DMS114 treated with DMSO at 0.1 percent for 48 hours (cell line): ENCODE data around the gene SCARB2.

ENCODE experiments used
- DNase-seq: peaks from one replicate; lab custom pipeline; 2025; ENCODE audit not compliant: unreplicated experiment; lab: John Stamatoyannopoulos, UW

Gene SCARB2

DNA sequence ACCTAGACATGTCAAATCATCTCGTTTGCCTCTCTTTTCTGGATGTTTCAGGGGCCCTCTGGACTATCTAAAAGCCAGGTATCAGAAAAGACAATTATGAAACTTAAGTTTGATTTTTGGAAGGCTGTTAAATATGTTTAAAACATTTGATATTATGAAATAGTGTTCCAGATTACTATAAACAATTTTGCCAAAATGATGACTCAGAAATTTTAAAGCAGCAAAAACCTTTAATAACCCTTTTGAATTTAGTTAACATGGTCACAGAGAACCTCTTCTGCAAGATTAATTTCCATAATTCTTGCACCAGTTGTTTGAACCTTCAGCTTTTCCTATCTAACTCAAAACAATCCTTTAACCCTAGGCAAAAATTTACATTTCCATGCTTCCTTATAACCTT is 19.1 kb upstream of the SCARB2 start:
- DNase-seq, result no peak

- no peak for DNase-seq
Observed at GRCh38 chr4:76226418-76226817, 12.8 kb upstream of the SCARB2 start.

DNA sequence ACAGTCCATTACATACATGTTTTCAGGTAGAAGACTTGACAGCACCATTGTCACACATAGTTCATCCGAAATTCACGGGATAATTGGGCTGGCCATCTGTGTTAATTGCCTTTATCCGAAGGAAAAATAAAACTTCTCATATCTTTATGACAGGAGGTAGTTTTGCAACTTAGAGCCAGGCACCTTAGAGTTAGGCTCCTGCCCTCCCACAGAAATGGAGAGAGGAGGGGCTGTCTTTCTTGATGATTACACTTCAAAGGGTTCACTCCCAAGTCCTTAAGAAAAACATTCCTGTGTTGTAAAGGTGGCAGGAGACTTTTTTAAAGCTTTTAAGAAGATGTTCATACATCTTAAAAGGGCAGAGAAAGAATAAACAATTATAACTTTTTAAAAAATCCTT is 10.5 kb upstream of the SCARB2 start:
- DNase-seq, result no peak

GRCh38 chr4:76219299-76220055 is 5.9 kb upstream of the SCARB2 start:
- no peak for DNase-seq

DNA sequence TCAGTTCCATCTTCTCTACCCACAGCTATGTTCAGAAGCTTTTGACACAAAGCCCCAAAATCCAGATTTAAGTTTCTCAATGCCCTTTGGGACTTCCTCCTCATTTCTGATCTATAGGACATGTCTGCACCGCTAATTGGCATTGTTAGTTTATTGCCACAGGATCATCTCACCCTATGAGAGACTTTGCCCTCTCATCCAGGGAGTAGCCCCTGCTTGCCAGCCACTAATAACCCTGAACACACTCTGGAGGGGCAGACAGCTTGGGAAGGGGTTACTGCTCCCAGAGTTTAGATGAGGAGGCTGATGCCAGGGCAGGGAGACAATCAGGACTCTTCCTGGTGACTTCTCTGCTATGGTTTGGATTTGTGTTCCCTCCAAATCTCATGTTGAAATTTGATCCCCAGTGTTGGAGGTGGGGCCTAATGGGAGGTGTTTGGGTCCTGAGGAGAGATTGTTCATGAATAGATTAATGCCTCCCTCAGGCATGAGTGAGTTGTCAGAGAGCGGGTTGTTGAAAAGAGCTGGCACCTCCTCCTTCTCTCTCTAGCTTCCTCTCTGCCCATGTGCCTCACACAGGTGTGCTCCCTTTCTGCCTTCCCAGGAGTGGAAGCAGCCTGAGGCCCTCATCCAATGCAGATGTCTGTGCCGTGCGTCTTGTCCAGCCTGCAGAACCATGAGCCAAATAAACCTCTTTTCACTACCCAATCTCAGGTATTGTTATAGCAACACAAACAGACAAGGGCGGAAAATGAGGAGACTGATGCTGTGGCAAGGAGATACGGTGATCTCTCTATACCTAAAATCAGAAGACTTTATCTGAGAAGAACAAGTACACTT is 3.6 kb upstream of the SCARB2 start:
- DNase-seq, result no peak

- DNase-seq, result no peak
Observed at GRCh38 chr4:76216524-76216923, 2.9 kb upstream of the SCARB2 start.

- DNase-seq, result no peak
Observed at GRCh38 chr4:76215077-76215476, 1.5 kb upstream of the SCARB2 start.

GRCh38 chr4:76214177-76214675 is 602 bp upstream of the SCARB2 start:
- DNase-seq, result no peak

DNA sequence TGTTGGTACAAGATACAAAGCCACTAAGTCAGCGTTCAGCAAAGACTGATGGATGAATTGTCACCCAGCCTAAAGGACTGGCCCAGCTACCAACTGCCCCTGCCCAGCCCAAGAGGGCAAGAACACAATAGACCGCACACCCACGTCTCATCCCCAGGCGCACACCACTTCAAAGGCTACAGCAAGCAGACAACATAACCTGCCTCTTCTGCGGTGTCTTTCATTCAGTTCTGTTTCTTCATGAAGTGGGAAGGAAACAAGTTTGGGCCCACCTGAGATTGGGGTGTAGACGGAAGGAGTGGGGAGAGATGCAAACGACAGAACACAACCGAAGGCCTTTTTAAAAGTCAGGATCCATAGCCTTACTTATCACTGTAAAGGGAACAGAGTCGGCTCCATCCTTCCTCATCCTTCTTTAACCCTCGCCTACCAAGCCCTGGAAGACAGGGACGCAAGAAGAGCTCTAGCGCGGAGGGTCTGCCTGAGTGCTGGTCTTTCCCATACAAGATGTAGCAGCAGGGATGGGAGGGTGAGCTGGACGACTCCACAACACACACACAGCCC is 691 bp downstream of the SCARB2 start:
- DNase-seq, result no peak

DNA sequence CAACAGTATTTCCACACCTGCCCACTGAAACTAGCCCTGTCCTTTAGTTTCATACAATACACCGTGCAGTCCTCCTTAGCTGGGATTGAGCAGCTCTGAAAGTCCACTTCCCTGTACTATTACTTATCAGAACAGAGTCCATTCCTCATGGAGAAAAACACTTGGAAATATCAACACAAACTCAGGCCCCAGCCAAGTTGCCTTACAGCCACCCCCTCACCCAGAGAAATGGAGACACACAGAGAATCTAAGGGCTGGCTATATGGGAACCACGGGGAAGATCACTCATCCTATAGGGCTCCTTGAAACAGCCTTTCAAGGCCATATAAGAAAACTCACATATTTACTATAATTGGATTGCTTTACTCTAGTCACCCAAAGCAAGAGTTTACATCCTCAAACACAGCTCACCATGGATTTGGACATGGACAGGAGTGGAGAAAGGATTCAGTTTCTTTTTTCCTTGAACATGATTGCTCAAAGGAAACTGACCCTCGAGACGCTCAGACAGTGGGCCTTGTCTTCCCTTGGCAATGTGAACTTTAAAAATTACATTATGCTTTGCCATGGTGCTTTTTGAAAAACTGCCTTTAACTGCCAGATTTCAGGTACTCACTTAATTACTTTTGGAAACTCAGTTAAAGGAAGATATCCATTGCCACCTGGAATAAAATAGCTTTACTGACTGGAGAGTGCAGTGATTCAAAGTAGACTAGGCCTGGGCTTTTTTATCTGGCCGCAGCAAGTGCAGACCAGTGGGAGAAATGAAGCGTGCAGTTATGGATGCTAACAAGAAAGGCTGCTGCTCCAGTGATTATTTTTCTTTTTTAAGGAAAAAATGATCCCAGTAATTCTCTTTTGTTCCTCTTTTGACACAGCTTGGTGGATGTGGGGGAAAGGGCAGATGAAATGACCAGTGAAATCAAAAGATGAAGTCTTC is 1.6 kb downstream of the SCARB2 start:
- no peak for DNase-seq

- DNase-seq, result no peak
Observed at GRCh38 chr4:76210452-76210851, 3.2 kb downstream of the SCARB2 start.

DNA sequence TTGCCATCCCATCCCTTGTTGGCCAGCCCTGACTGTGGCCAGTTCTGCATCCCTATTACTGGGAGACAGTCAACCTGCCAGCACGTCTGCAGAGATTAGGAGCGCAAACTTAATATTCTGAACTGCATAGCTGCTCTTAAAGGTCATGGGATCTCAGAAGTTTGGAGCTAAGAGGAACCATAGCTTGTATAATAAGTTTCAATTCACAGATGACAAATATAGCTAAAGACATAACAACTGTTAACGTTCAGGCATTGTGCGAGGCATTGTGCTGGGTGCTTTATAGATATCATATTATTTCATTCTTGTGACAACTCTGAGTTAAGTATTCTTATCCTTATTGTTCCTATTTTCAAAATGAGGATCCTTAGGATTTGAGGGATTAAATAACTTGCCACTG is 3.7 kb downstream of the SCARB2 start:
- no peak for DNase-seq

GRCh38 chr4:76208005-76208765 is 5.4 kb downstream of the SCARB2 start:
- no peak for DNase-seq

GRCh38 chr4:76207549-76207948 is 6.1 kb downstream of the SCARB2 start:
- DNase-seq, result no peak

- no peak for DNase-seq
Observed at GRCh38 chr4:76206222-76206942, 7.2 kb downstream of the SCARB2 start.

DNA sequence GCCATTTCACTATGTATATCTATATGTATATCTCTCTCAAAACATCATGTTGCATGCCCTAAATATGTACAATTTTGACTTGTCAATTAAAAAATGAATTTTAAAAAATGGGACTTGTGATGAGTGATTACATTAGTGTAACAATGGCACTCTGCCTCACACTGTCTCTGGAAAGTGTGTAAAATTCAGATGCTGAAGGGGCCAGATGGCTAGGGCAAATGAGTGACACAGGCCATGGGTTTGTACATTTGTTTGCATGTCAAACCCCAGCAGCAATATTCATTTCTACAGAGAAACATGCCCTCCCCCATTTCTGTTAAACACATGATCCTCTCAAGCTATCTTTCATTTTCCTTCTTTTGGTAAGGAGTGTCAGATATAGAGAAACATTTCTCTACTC is 8.1 kb downstream of the SCARB2 start:
- no peak for DNase-seq

DNA sequence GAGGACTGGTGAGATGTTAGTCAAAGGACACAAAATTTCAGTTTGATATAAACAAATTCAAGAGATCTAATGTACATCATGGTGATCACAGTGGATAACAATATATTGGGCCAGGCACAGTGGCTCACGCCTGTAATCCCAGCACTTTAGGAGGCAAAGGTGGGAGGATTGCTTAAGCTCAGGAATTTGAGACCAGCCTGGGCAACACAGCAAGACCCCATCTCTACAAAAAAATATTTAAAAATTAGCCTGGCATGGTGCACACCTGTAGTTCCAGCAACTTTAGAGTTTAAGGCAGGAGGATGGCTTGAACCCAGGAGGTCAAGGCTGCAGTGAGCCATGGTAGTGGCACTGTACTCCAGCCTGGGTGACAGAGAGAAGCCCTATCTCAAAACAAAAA is 8.7 kb downstream of the SCARB2 start:
- DNase-seq, result no peak

GRCh38 chr4:76203541-76203940 is 10.1 kb downstream of the SCARB2 start:
- no peak for DNase-seq

DNA sequence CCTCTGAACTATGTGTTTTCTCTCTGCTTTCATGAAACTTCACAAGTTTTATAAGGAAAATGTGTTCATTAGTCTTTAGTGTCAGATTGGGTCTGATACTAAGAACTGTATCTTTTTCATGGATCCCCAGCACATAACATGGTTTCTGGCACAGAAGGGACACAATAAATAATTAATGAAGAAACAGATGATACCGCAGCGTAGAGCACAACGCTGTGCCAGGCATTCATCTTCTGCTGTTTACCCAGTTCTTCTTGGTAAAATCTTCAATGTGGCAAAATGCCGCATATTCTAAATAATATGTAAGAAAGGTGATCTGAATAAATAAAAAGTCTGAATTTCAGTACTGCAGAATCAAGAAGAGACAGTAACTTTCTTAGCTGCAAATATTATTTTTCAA is 12.3 kb downstream of the SCARB2 start:
- DNase-seq, result no peak
